Motor neuron (in vitro differentiated cells): Measurements from ENCODE around the gene PAM. TPM values are rescaled to one million over a fixed set of nuclear protein-coding genes. Genes with fewer than 3 reads are reported as not detected.
"Not testable (repeated sequence)": the region's sequence is repeated elsewhere in the genome, so short reads cannot be mapped to it uniquely, and the experiment has no call there.

Experiments used
- ATAC-seq, 8 experiments: fragments of 200-7000 bp; cut with Tn5 transposase; replicated peaks in 6 of 8; 2 replicates each; pipeline ENCODE4 v1.8.0; 2021; ENCODE audit warnings: mild to moderate bottlenecking in 8 of 8, moderate library complexity in 8 of 8
- H3K27ac ChIP-seq, 2 donors: fragments of 250-450 bp; sonication (Bioruptor Pico); 2 replicates each; pipeline ENCODE4 v1.9.0; 2021; ENCODE audit warnings: antibody characterized with exemption in 2 of 2, mild to moderate bottlenecking in 2 of 2, moderate library complexity in 1 of 2
- H3K4me1 ChIP-seq, 2 donors: fragments of 250-450 bp; sonication (Bioruptor Pico); replicated peaks in 1 of 2; 2 replicates each; pipeline ENCODE4 v1.6.1; 2021; ENCODE audit warnings: antibody characterized with exemption in 2 of 2, mild to moderate bottlenecking in 2 of 2, moderate library complexity in 1 of 2
- H3K4me3 ChIP-seq, 5 donors: fragments of 250-450 bp; sonication (Bioruptor Pico); 2 replicates each; pipeline ENCODE4 v1.9.0; 2021; ENCODE audit warnings: antibody characterized with exemption in 5 of 5, mild to moderate bottlenecking in 5 of 5, moderate library complexity in 4 of 5
- WGBS, 10 experiments: fragments of 450-650 bp; shearing (Covaris generic); methylation state at CpG; one replicate each; pipeline ENCODE4 v1.0.0; 2022; 5-methylcytosine and 5-hydroxymethylcytosine counted together
- in situ Hi-C, 9 experiments: fragments of 400-800 bp; cut with MboI; loops; one replicate each; pipeline ENCODE4 v1.15.0; 2021; ENCODE audit warnings: low sequenced_read_pairs in 9 of 9, low pct_unique_long_range_greater_than_20kb in 2 of 9; ENCODE audit not compliant: unreplicated experiment in 9 of 9
- total RNA-seq, 8 experiments: library from RNA; unstranded; fragments of 300-600 nt; gene quantifications; 2 replicates each; pipeline versions ENCODE4 v1.2.3 to v1.2.4, GENCODE V29; 2022

PAM gene
- total RNA-seq, 8 experiments from 2014 or later, result 49.0 to 439 (median 74.4) TPM

GRCh38 chr5:102890133-102890532 lies 135.0 kb downstream of the PAM start:
- H3K4me3 ChIP-seq, result no peak overlapping the region
- no peak for ATAC-seq
- H3K4me1 ChIP-seq, result peaks cover 0 to 5% of the 10 kb centered on the region in 2 donors
- WGBS, 10 experiments, result 83 to 100% (median 98%) methylated on average over 1 to 3 of the region's 3 CpGs; no CpG with 5 or more reads in 2 of the 10 experiments
- H3K27ac ChIP-seq, result no peak overlapping the region
- in situ Hi-C loops, result no loop called here

- in situ Hi-C loops, result no loop called here
- Histone ChIP-seq H3K4me3 (no peak overlapping the region), H3K4me1 (peaks cover 0 to 5% of the 10 kb centered on the region in 2 donors), H3K27ac (no peak overlapping the region)
- WGBS, 10 experiments, result 57 to 100% (median 93%) methylated on average over 1 to 3 of the region's 3 CpGs
- ATAC-seq, result no peak
Observed at GRCh38 chr5:102891175-102891574, 136.1 kb downstream of the PAM start.

GRCh38 chr5:102893942-102894341 lies 138.8 kb downstream of the PAM start:
- 82 to 100% (median 94%) methylated on average over 1 to 3 of the region's 3 CpGs for WGBS, 10 experiments
- Histone ChIP-seq H3K4me3 (no peak overlapping the region), H3K4me1 (peaks cover 0 to 5% of the 10 kb centered on the region in 2 donors), H3K27ac (no peak overlapping the region)
- in situ Hi-C loops, result no loop called here
- no peak for ATAC-seq

GRCh38 chr5:102895234-102895633 lies 140.1 kb downstream of the PAM start:
- in situ Hi-C loops, result no loop called here
- H3K4me3 ChIP-seq, result no peak overlapping the region
- H3K4me1 ChIP-seq, result peaks cover 4 to 5% of the 10 kb centered on the region in 2 donors
- no peak overlapping the region for H3K27ac ChIP-seq
- ATAC-seq, result peak in 1 of 8 experiments; percentile 60

GRCh38 chr5:102895976-102896375 lies 140.9 kb downstream of the PAM start:
- no peak overlapping the region for H3K4me3 ChIP-seq
- no peak overlapping the region for H3K27ac ChIP-seq
- ATAC-seq, result no peak
- in situ Hi-C loops, result no loop called here
- WGBS, 10 experiments, result 87 to 100% (median 93%) methylated on average over 1 to 6 of the region's 6 CpGs
- H3K4me1 ChIP-seq, result peaks cover 4 to 5% of the 10 kb centered on the region in 2 donors

GRCh38 chr5:102901424-102902134 lies 146.5 kb downstream of the PAM start:
- peak in 4 of 8 experiments; percentile 47 to 65 (median 49) for ATAC-seq
- in situ Hi-C loops, result no loop called here
- H3K4me1 ChIP-seq, result peaks cover 4 to 9% of the 10 kb centered on the region in 2 donors
- no peak overlapping the region for H3K4me3 ChIP-seq
- no peak overlapping the region for H3K27ac ChIP-seq
- WGBS, 10 experiments, result 83 to 100% (median 89%) methylated on average over 2 to 3 of the region's 3 CpGs

- no peak overlapping the region for H3K27ac ChIP-seq
- in situ Hi-C loops, result no loop called here
- peaks cover 4 to 9% of the 10 kb centered on the region in 2 donors for H3K4me1 ChIP-seq
- no peak overlapping the region for H3K4me3 ChIP-seq
- ATAC-seq, result peak in 3 of 8 experiments; percentile 94 to 99 (median 96)
Observed at GRCh38 chr5:102902135-102902448, 147.0 kb downstream of the PAM start.

- no peak overlapping the region for H3K27ac ChIP-seq
- in situ Hi-C loops, result no loop called here
- peaks cover 4 to 9% of the 10 kb centered on the region in 2 donors for H3K4me1 ChIP-seq
- 86 to 100% (median 100%) methylated on average over 1 to 2 of the region's 2 CpGs; no CpG with 5 or more reads in 1 of the 10 experiments for WGBS, 10 experiments
- no peak for ATAC-seq
- no peak overlapping the region for H3K4me3 ChIP-seq
Observed at GRCh38 chr5:102902647-102903046, 147.5 kb downstream of the PAM start.

GRCh38 chr5:102903074-102903871 lies 148.2 kb downstream of the PAM start:
- WGBS, 10 experiments, result 88 to 100% (median 98%) methylated on average over 2 to 7 of the region's 7 CpGs
- Histone ChIP-seq H3K27ac (no peak overlapping the region), H3K4me3 (no peak overlapping the region), H3K4me1 (peaks cover 4 to 9% of the 10 kb centered on the region in 2 donors)
- ATAC-seq, result no peak
- in situ Hi-C loops, result no loop called here

- Histone ChIP-seq H3K27ac (no peak overlapping the region), H3K4me1 (peaks cover 0 to 9% of the 10 kb centered on the region in 2 donors), H3K4me3 (no peak overlapping the region)
- ATAC-seq, result peak in 2 of 8 experiments; percentile 14 to 64
- WGBS, 10 experiments, result 80 to 100% (median 100%) methylated on average over 1 of the region's 1 CpG; no CpG with 5 or more reads in 5 of the 10 experiments
- in situ Hi-C loops, result no loop called here
Observed at GRCh38 chr5:102905056-102905455, 150.0 kb downstream of the PAM start.

- H3K27ac ChIP-seq, ATAC-seq, in situ Hi-C loops, H3K4me1 ChIP-seq, H3K4me3 ChIP-seq: not testable (repeated sequence)
- WGBS, 10 experiments, result no CpG with 5 or more reads among the region's 2 CpGs
Observed at GRCh38 chr5:102907099-102907498, 152.0 kb downstream of the PAM start.

- in situ Hi-C loops, result no loop called here
- H3K27ac ChIP-seq, result no peak overlapping the region
- peak in 6 of 8 experiments; percentile 13 to 78 (median 62) for ATAC-seq
- H3K4me3 ChIP-seq, result no peak overlapping the region
- peaks cover 0 to 4% of the 10 kb centered on the region in 2 donors for H3K4me1 ChIP-seq
- 23 to 93% (median 85%) methylated on average over 1 to 6 of the region's 6 CpGs for WGBS, 10 experiments
Observed at GRCh38 chr5:102910240-102911226, 155.4 kb downstream of the PAM start.

GRCh38 chr5:102911973-102912372 lies 156.9 kb downstream of the PAM start:
- Histone ChIP-seq H3K4me1 (peaks cover 0 to 4% of the 10 kb centered on the region in 2 donors), H3K27ac (no peak overlapping the region), H3K4me3 (no peak overlapping the region)
- WGBS, 10 experiments, result 0 to 100% (median 85%) methylated on average over 1 to 2 of the region's 2 CpGs; no CpG with 5 or more reads in 2 of the 10 experiments
- in situ Hi-C loops, result no loop called here
- peak in 3 of 8 experiments; percentile 50 to 71 (median 52) for ATAC-seq
